H9 (cell line): ENCODE measurements around the gene NFYB. TPM values are rescaled to one million over a fixed set of nuclear protein-coding genes. Genes with fewer than 3 reads are reported as not detected.

Source experiments
- DNase-seq: peaks from one replicate; pipeline ENCODE4 v3.0.0-alpha.2; 2017
- H2AFZ ChIP-seq: one replicate; pipeline ENCODE4 v1.6.1; 2013; ENCODE audit warnings: mild to moderate bottlenecking, low read length, control low read depth, moderate library complexity
- H2AK5ac ChIP-seq: 2 replicates; pipeline ENCODE4 v1.6.1; 2013; ENCODE audit warnings: low read length, control low read depth, mixed read lengths; ENCODE audit not compliant: insufficient read length
- H2BK120ac ChIP-seq: one replicate; pipeline ENCODE4 v1.6.1; 2013; ENCODE audit warnings: low read depth, mild to moderate bottlenecking, low read length, control low read depth, inconsistent platforms; ENCODE audit not compliant: poor library complexity, severe bottlenecking
- H2BK12ac ChIP-seq: 2 replicates; pipeline ENCODE4 v1.6.1; 2013; ENCODE audit warnings: low read length, control low read depth, mixed read lengths, low read depth; ENCODE audit not compliant: insufficient read length
- H2BK15ac ChIP-seq: 2 replicates; pipeline ENCODE4 v1.6.1; 2013; ENCODE audit warnings: low read depth, low read length, control low read depth
- H2BK20ac ChIP-seq: one replicate; pipeline ENCODE4 v1.6.1; 2013; ENCODE audit warnings: low read depth, mild to moderate bottlenecking, low read length, control low read depth, inconsistent platforms; ENCODE audit not compliant: poor library complexity, severe bottlenecking
- H2BK5ac ChIP-seq: 2 replicates; pipeline ENCODE4 v1.6.1; 2013; ENCODE audit warnings: low read length, control low read depth, mixed read lengths; ENCODE audit not compliant: insufficient read length
- H3K14ac ChIP-seq: 2 replicates; pipeline ENCODE4 v1.6.1; 2013; ENCODE audit warnings: low read length, control low read depth; ENCODE audit not compliant: insufficient read depth
- H3K18ac ChIP-seq: 2 replicates; pipeline ENCODE4 v1.6.1; 2013; ENCODE audit warnings: low read depth, mild to moderate bottlenecking, mixed read lengths, low read length, control low read depth; ENCODE audit not compliant: insufficient read length
- H3K23ac ChIP-seq: 2 replicates; pipeline ENCODE4 v1.6.1; 2013; ENCODE audit warnings: low read length, control low read depth, mixed read lengths, low read depth; ENCODE audit not compliant: insufficient read length
- H3K23me2 ChIP-seq: 2 replicates; pipeline ENCODE4 v1.6.1; 2013; ENCODE audit warnings: low read depth, mild to moderate bottlenecking, mixed read lengths, low read length, control low read depth; ENCODE audit not compliant: insufficient read length, poor library complexity, severe bottlenecking
- H3K27ac ChIP-seq: 2 replicates; pipeline ENCODE4 v1.5.1; 2013; ENCODE audit warnings: low read length, control low read depth, mixed read lengths, low read depth; ENCODE audit not compliant: insufficient read length
- H3K27me3 ChIP-seq: 2 replicates; pipeline ENCODE4 v1.6.1; 2013; ENCODE audit warnings: low read length, control low read depth, inconsistent platforms; ENCODE audit not compliant: insufficient read depth
- H3K4ac ChIP-seq: 2 replicates; pipeline ENCODE4 v1.6.1; 2013; ENCODE audit warnings: low read depth, mild to moderate bottlenecking, control low read depth, inconsistent platforms, low read length, moderate library complexity
- H3K4me1 ChIP-seq: 2 replicates; pipeline ENCODE4 v1.6.1; 2013; ENCODE audit warnings: low read length, control low read depth, inconsistent platforms; ENCODE audit not compliant: insufficient read depth
- H3K4me2 ChIP-seq: 2 replicates; pipeline ENCODE4 v1.6.1; 2013; ENCODE audit warnings: low read length, control low read depth, mixed read lengths; ENCODE audit not compliant: insufficient read length, insufficient read depth
- H3K56ac ChIP-seq: 2 replicates; pipeline ENCODE4 v1.6.1; 2013; ENCODE audit warnings: low read depth, mild to moderate bottlenecking, mixed read lengths, low read length, control low read depth; ENCODE audit not compliant: insufficient read length
- H3K79me1 ChIP-seq: 2 replicates; pipeline ENCODE4 v1.6.1; 2013; ENCODE audit warnings: low read depth, mild to moderate bottlenecking, moderate library complexity, low read length, control low read depth, inconsistent platforms; ENCODE audit not compliant: insufficient read depth, poor library complexity, severe bottlenecking
- H3K79me2 ChIP-seq: 2 replicates; pipeline ENCODE4 v1.6.1; 2013; ENCODE audit warnings: low read length, control low read depth, inconsistent platforms; ENCODE audit not compliant: insufficient read depth
- H3K9ac ChIP-seq: 2 replicates; pipeline ENCODE4 v1.6.1; 2013; ENCODE audit warnings: low read length, control low read depth, mixed read lengths; ENCODE audit not compliant: insufficient read length; ENCODE audit errors: extremely low read depth
- H3K9me3 ChIP-seq: one replicate; pipeline ENCODE4 v1.6.1; 2013; ENCODE audit warnings: low read depth, low read length, inconsistent platforms; ENCODE audit not compliant: control insufficient read depth
- H3T11ph ChIP-seq: one replicate; pipeline ENCODE4 v1.6.1; 2013; ENCODE audit warnings: mild to moderate bottlenecking, low read length, control low read depth, inconsistent platforms
- H4K20me1 ChIP-seq: one replicate; pipeline ENCODE4 v1.6.1; 2013; ENCODE audit not compliant: control insufficient read depth, insufficient read length, insufficient read depth
- H4K5ac ChIP-seq: 2 replicates; pipeline ENCODE4 v1.6.1; 2013; ENCODE audit warnings: low read depth, mild to moderate bottlenecking, mixed read lengths, low read length, control low read depth; ENCODE audit not compliant: insufficient read length
- H4K8ac ChIP-seq: replicated peaks from 2 replicates; pipeline ENCODE4 v1.6.1; 2013; ENCODE audit warnings: low read length, control low read depth, mixed read lengths, low read depth; ENCODE audit not compliant: insufficient read length
- H4K91ac ChIP-seq: 2 replicates; pipeline ENCODE4 v1.6.1; 2013; ENCODE audit warnings: low read depth, mild to moderate bottlenecking, moderate library complexity, mixed read lengths, low read length, control low read depth; ENCODE audit not compliant: insufficient read length
- H3K27ac Mint-ChIP-seq, 3 experiments: 2 replicates in 2 of 3; 3 replicates in 1 of 3; pipeline ENCODE4 v1.8.0; 2020 to 2021; ENCODE audit warnings: mixed read lengths in 3 of 3, mild to moderate bottlenecking in 1 of 3, moderate library complexity in 1 of 3
- H3K27me3 Mint-ChIP-seq: 2 replicates; pipeline ENCODE4 v1.8.0; 2021; ENCODE audit warnings: low read depth, mild to moderate bottlenecking, moderate library complexity, mixed read lengths
- H3K36me3 Mint-ChIP-seq, 3 experiments: 2 replicates in 2 of 3; 3 replicates in 1 of 3; pipeline ENCODE4 v1.8.0; 2020 to 2021; ENCODE audit warnings: low read depth in 3 of 3, mixed read lengths in 3 of 3; ENCODE audit not compliant: insufficient read depth in 1 of 3
- H3K4me1 Mint-ChIP-seq, 2 experiments: 2 replicates each; pipeline ENCODE4 v1.8.0; 2020; ENCODE audit warnings: mixed read lengths in 2 of 2
- H3K4me3 Mint-ChIP-seq, 2 experiments: 2 replicates in 1 of 2; 3 replicates in 1 of 2; pipeline ENCODE4 v1.8.0; 2020 to 2021; ENCODE audit warnings: mild to moderate bottlenecking in 2 of 2, mixed read lengths in 2 of 2, moderate library complexity in 1 of 2
- H3K9me3 Mint-ChIP-seq, 2 experiments: 2 replicates in 1 of 2; 3 replicates in 1 of 2; pipeline ENCODE4 v1.8.0; 2020; ENCODE audit warnings: mild to moderate bottlenecking in 2 of 2, mixed read lengths in 2 of 2, moderate library complexity in 1 of 2
- WGBS: extraction: QIAGEN DNeasy Blood & Tissue Kit; methylation state at CpG from one replicate; pipeline ENCODE4 v1.1.7; 2013; ENCODE audit warnings: missing lambda C conversion rate, low lambda C conversion rate, mixed read lengths; ENCODE audit not compliant: insufficient read length; ENCODE audit errors: extremely low coverage; 5-methylcytosine and 5-hydroxymethylcytosine counted together
- total RNA-seq: library from RNA; stranded (reverse); gene quantifications from 2 replicates; pipeline ENCODE4 v1.2.1, GENCODE V29; 2021
- TF ChIP-seq, protein P1 (sequence below): fragments of 200-600 bp; sonication (generic); conservative IDR thresholded peaks from 3 replicates; pipeline ENCODE4 v1.8.0; 2021; ENCODE audit warnings: antibody characterized with exemption, mild to moderate bottlenecking

The NFYB gene
- total RNA-seq, 1 experiment from 2014 or later: 52.5 TPM

DNA sequence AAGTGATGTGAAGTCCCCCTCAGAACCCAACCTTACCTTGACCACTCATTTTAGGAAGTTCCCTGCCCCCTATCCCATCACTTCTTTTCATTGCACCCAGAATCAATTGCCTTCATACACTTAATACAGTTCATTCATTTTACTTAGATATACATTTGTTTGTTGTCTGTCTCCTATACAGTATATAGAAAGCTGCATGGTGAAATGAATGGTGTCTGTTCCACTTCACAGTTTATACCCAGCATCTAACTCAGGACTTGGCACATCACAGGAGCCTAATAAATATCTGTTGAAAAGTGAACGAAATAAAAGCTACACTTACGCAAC, 39.3 kb upstream of the NFYB start:
- Mint-ChIP-seq H3K36me3 (no peaks in the 10 kb centered on the region), H3K4me3 (no peak overlapping the region), H3K9me3 (no peaks in the 10 kb centered on the region), H3K27ac (no peak overlapping the region), H3K27me3 (peaks cover 2% of the 10 kb centered on the region), H3K4me1 (no peaks in the 10 kb centered on the region)
- no peak overlapping the region for H3K14ac ChIP-seq
- H2BK20ac ChIP-seq: no peak overlapping the region
- H3K27ac ChIP-seq: no peak overlapping the region
- no peak overlapping the region for H3K4me2 ChIP-seq
- no peak overlapping the region for H3K9ac ChIP-seq
- no peak overlapping the region for H2AK5ac ChIP-seq
- H3K4ac ChIP-seq: no peak overlapping the region
- no peaks in the 10 kb centered on the region for H3K4me1 ChIP-seq
- no peak overlapping the region for H2AFZ ChIP-seq
- H2BK15ac ChIP-seq: no peak overlapping the region
- no peaks in the 10 kb centered on the region for H3K79me1 ChIP-seq
- H3K23me2 ChIP-seq: no peaks in the 10 kb centered on the region
- H3K56ac ChIP-seq: no peak overlapping the region
- no peaks in the 10 kb centered on the region for H3K79me2 ChIP-seq
- H3K18ac ChIP-seq: no peak overlapping the region
- H4K20me1 ChIP-seq: no peaks in the 10 kb centered on the region
- no peaks in the 10 kb centered on the region for H3K27me3 ChIP-seq
- H2BK12ac ChIP-seq: no peak overlapping the region
- H4K5ac ChIP-seq: no peak overlapping the region
- H2BK5ac ChIP-seq: no peak overlapping the region
- no peak overlapping the region for H3T11ph ChIP-seq
- TF ChIP-seq, protein P1, sequence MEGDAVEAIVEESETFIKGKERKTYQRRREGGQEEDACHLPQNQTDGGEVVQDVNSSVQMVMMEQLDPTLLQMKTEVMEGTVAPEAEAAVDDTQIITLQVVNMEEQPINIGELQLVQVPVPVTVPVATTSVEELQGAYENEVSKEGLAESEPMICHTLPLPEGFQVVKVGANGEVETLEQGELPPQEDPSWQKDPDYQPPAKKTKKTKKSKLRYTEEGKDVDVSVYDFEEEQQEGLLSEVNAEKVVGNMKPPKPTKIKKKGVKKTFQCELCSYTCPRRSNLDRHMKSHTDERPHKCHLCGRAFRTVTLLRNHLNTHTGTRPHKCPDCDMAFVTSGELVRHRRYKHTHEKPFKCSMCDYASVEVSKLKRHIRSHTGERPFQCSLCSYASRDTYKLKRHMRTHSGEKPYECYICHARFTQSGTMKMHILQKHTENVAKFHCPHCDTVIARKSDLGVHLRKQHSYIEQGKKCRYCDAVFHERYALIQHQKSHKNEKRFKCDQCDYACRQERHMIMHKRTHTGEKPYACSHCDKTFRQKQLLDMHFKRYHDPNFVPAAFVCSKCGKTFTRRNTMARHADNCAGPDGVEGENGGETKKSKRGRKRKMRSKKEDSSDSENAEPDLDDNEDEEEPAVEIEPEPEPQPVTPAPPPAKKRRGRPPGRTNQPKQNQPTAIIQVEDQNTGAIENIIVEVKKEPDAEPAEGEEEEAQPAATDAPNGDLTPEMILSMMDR: no peak
- no peak overlapping the region for H3K23ac ChIP-seq
- WGBS: no CpG with 5 or more reads among the region's 2 CpGs
- no peak for DNase-seq
- H4K8ac ChIP-seq: no peak overlapping the region
- no peak overlapping the region for H2BK120ac ChIP-seq
- no peak overlapping the region for H4K91ac ChIP-seq
- no peaks in the 10 kb centered on the region for H3K9me3 ChIP-seq
